Midbrain (tissue), 1 donor: ENCODE results near the gene SDK1.
"Not testable (repeated sequence)": the region's sequence is repeated elsewhere in the genome, so short reads cannot be mapped to it uniquely, and the experiment has no call there.

Experiments used
- DNase-seq: peaks from one replicate; lab custom pipeline; 2025; lab: John Stamatoyannopoulos, UW

SDK1 gene

GRCh38 chr7:4225881-4226523 lies 925.0 kb downstream of the SDK1 start:
- DNase-seq: no peak

DNA sequence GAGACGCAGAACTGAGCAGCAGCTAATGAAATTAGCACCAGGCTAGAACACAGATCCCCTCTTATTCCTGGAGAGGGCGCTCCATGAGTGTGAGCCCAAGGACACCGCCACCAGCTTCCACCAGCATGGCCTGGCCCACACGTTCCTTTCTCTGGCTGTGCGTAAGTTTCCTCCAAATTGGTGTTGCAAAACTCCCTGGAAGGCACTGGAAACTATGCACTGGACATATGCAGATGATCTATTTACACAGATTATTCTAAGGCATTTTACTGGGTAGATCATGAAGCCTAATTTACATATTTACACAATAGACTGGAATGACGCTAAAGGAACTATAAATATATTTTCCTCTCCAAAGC lies 925.5 kb downstream of the SDK1 start:
- no peak for DNase-seq

DNA sequence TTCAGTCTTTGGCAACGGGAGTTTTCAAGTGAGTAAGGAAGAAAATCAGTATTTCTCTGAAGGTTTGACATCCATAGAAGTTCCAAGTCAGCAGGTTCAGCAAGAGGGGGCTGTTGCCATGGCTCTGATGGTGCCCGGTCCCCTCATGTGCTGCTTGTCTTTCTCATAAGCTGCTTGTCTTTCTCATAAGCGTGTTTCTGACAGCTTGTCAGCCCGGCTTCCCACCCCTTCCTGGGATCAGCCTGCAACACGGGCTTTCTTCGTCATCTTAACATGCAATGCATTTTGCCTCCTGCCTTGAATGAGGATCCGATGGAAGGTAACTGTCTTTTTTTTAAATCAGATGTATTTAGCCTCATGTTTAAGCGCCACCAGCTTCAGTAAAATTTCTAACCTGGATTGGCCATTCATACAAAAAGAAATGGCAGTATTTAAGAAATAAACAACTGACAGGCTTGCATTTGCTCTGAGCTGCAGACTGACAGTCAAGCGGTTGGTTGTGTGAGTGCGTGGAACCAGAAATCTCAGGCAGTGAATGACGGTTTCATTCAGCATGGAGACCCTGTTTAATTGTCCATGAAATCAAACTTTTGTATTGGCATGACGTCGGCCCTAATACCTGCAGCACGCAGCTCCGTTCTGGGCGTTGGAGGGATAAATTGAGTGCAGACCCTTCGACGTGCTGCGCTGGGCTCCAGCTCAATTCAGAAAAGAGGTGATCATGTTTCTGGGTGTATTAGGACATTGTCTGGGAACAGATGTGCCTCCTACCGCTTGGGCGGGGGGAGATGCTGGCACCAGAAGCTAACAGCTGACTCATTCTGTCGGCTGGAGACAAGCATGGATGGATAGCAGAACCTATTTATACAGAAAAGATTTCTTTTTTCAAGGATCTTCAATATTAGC lies 926.3 kb downstream of the SDK1 start:
- no peak for DNase-seq

- DNase-seq: no peak
These were observed 929.3 kb downstream of the SDK1 start for GRCh38 chr7:4230352-4230751.

DNA sequence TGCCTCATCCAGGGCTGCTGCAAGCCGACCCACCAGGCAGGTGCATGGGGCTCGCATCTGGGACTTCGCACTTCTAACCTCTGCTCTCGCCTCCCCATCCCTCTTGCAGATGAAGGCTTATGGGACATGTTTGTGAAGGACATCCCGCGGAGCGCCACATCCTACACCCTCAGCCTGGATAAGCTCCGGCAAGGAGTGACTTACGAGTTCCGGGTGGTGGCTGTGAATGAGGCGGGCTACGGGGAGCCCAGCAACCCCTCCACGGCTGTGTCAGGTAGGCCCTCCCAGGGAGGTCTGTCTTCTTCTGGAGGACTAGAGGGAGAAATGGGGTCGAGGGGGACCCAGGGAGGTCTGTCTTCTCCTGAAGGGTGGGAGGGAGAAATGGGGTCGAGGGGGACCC lies 932.1 kb downstream of the SDK1 start:
- DNase-seq: no peak

DNA sequence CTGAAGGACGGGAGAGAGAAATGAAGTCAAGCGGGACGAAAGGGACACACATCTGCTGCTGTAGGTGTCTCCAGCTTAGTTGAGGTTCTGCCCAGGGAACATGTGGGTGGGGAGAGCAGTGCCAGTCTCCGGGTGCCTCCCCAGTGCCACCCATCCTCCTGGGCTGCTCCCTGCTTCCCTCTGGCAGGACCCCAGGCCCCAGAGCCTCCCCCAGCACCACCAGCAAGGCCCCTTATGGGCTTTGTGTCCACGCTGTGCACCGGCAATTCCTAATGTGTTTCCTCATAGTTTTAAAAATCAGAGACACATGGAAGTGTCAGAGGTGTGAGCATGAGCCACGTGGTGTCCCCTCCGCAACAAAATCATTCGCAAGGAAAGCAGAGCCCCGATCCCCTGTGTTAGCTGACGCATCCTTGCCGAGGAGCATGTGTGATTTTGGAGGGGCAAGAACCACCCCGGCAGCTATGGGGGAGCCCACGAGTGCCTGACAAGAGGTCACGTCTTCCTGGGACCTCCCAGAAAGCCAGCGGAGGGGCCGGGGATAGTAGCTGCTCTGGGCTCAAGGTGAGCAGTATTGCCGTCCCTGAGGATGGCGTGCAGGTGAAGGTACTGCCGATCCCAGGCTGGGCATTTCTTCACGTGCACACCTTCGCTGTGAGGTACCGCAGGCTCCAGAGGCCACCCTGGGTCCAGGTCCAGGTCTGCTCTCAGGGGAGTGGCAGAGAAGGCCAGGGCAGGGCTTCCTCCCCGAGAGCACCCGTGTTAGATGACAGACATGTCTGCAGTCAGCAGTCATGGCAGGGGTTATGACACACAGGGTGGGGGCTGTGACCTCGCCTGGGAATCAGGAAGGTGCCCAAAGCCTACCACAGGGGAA lies 932.8 kb downstream of the SDK1 start:
- DNase-seq: no peak

DNA sequence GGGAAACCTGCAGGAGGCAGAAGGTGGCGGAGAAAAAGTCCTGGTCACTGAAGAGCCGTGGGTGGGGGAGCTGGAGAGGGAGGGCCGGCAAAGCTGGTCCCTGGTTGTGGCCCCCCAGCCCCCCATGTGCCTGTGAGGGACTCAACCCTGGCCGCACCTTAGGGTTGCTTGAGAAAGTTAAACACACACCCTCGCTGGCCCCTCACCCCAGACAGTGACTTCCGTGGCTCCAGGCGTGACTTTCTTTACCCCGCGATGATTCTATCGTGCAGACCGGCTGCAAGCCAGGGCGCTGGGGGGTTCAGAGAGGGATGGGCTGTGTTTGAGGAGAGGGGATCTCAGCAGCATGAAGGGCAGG lies 933.4 kb downstream of the SDK1 start:
- DNase-seq: no peak

DNA sequence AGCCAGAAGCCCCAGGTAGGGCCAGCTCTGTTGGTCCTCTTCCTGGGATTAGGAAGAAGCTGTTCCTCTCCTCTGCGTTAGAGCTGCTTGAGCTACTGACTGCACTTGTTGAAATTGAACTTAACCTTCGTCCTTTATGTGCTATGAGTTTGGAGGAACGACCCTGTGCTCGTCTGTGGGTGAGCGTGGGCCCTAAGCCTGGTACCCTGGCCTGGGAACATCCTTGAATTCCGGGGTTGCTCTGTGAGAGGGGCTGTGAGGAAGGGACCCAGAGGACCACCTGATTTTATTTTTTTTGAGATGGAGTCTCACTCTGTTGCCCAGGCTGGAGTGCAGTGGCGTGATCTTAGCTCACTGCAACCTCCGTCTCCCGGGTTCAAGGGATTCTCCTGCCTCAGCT lies 933.8 kb downstream of the SDK1 start:
- DNase-seq: no peak

- DNase-seq: no peak
These were observed 934.5 kb downstream of the SDK1 start for GRCh38 chr7:4235596-4235995.

DNA sequence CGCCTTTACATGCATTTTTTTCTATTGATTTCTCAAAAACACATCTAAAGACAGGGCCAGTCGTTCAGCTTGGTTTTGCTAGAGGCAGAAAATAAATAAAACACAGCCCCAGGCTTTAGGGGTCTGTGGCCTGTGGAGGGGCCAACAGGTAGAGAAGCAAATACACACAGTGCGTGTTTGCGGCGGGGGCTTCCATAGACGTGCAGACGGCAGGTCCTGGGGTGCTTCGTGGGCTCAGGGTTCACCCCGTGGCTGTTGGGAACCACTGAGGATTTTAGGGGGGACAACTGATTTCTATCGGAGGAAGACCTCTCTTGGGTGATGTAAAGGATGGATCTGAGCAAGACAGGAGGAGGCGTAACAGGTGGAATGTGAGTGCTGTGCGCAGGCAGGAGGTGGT lies 935.3 kb downstream of the SDK1 start:
- DNase-seq: no peak

- DNase-seq: not testable (repeated sequence)
These were observed 935.8 kb downstream of the SDK1 start for GRCh38 chr7:4236873-4237272.

GRCh38 chr7:4237296-4238235 lies 936.5 kb downstream of the SDK1 start:
- DNase-seq: no peak

DNA sequence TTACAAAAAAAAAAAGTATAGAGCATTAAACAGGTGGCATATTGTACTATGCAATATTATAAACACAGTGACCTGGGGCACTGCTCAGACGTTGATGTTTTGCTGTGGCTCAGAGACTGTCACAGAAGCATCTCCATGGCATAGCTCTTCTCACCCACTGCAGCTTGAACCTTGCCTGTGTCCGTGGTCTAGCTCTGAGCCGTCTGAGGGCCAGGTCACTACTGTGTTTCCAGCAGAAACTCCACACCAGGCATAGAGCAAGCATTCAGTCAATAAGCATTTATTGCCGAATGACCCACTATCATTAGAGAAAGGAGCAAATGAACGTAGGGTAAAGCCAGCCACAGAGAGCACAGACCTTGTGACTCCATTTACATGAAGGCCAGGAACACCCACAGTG lies 937.8 kb downstream of the SDK1 start:
- DNase-seq: no peak

GRCh38 chr7:4240042-4240441 lies 939.0 kb downstream of the SDK1 start:
- DNase-seq: no peak

DNA sequence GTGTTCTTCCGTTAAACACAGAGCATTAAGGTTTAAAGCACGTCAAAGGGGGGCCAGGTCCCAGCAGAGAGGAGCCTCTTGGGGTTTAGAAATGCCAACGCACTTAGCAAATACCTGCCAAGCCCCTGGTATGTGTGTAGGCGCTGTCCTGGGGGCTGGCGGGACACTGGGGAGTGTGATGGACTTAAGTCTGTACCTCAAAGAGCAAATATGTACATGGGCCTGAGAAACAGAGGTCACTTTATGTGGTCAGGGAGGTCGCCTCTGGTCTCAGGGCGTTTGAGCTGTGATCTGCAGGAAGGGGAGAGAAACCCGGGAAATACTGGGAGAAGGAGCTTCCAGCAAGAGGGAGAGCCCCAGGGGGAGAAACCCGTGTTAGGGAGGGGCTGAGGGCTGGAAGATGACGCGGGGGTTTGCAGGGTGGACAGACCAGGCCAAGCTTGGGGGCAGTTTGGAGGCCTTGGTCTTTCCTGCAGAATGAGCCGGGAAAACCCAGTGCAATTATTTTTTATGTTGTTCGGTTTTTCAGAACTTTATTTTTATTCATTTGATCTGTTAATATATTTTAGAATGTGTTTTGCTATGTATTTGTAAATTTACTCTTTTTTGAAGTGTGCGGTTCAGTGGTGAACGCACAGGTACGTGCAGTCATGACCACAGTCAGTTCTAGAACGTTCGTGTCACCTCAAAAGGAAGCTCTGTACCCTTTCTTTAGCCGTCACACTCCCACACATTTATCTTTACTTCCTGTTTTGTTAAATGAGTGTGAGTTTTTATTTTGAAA lies 939.7 kb downstream of the SDK1 start:
- DNase-seq: no peak

GRCh38 chr7:4241304-4241612 lies 940.2 kb downstream of the SDK1 start:
- no peak for DNase-seq

GRCh38 chr7:4241791-4242190 lies 940.7 kb downstream of the SDK1 start:
- DNase-seq: no peak

DNA sequence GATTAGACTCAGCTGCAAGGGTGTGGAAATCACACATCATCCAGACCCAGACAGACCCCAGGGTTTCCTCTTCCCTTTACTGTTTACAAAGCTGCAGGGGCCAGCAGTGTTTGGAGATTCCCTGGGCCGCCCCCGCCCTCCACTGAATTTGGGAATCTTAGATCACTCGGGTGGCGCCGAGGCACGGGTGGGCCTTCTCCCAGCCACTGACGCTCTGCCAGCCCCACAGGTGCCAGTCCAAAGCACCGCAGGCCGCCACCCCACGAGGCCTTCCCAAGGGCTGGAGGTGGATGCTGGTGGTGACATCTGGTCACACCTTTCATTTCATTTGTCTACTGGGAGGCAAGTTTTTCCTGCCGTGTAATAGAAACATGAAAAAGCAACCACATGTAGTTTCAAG lies 941.7 kb downstream of the SDK1 start:
- DNase-seq: no peak

DNA sequence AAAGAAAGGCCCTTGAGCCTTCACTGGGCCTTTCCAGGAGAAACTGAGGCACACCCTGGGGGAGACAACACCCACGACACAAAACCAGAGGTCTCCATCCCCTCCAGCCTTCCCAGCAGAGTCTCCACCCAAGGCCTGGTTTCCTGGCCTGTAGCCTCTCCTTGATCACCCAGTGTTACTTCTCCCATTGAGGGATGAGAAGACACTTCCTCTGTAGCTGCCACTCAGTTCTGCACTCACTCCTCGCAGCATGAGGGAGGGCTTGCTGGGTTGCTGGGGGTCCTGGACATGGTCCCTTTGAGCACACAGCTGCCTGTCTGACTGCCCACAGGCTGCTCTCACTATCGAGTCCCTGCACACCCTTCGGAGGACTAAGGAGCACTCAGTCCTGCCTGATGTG lies 943.0 kb downstream of the SDK1 start:
- no peak for DNase-seq

GRCh38 chr7:4244635-4245034 lies 943.6 kb downstream of the SDK1 start:
- DNase-seq: no peak
